GM12878 (cell line): ENCODE data around the gene PHACTR1. TPM values are rescaled to one million over a fixed set of nuclear protein-coding genes. Genes with fewer than 3 reads are reported as not detected.

Source experiments
- ATAC-seq: fragments of 200-7000 bp; cut with Tn5 transposase; 3 replicates; pipeline ENCODE4 v1.9.1; 2020; ENCODE audit warnings: mild to moderate bottlenecking, moderate library complexity
- BruUV-seq: library from RNA; stranded (reverse); fragments of 400-500 nt; replicated peaks from 2 replicates; lab custom pipeline; 2021; lab: Mats Ljungman, UMichigan
- CTCF ChIA-PET: fragments of 300-600 bp; sonication (Branson Sonifier 250); formaldehyde crosslinking; extraction: SDS; loops from one replicate; lab custom pipeline; 2021; ENCODE audit warnings: inconsistent platforms; lab: Yijun Ruan, JAX
- POLR2A ChIA-PET: fragments of 350-600 bp; formaldehyde crosslinking; extraction: SDS; loops from one replicate; lab custom pipeline; 2021; ENCODE audit warnings: inconsistent platforms; lab: Charles Lee
- RAD21 ChIA-PET: fragments of 300-600 bp; sonication (Branson Sonifier 250); formaldehyde crosslinking; loops from one replicate; lab custom pipeline; 2023; ENCODE audit warnings: antibody characterized with exemption; ENCODE audit not compliant: unreplicated experiment; lab: Charles Lee
- SMC1A ChIA-PET: fragments of 300-600 bp; sonication (Branson Sonifier 250); formaldehyde crosslinking; loops from one replicate; lab custom pipeline; 2023; ENCODE audit not compliant: unreplicated experiment, uncharacterized antibody; lab: Charles Lee
- DNase-seq: peaks from one replicate; pipeline ENCODE4 v3.0.0-alpha.2; 2011; ENCODE audit warnings: low read depth, low spot score
- FAIRE-seq: peaks from 3 replicates; lab custom pipeline; 2011; peaks lifted over from hg19 to GRCh38; lab: Jason Lieb, UNC
- H2AFZ ChIP-seq: 2 replicates; pipeline ENCODE4 v1.6.0; 2011; ENCODE audit warnings: low read depth, low read length, control low read depth; ENCODE audit not compliant: control insufficient read depth
- H3K27ac ChIP-seq: 2 replicates; pipeline ENCODE4 v1.5.1; 2011; ENCODE audit warnings: control low read depth; ENCODE audit not compliant: control insufficient read depth, insufficient read depth
- H3K27me3 ChIP-seq, 2 experiments: replicated peaks in 1 of 2; 2 replicates each; pipeline versions ENCODE4 v1.6.0 to v1.6.1; 2011; ENCODE audit warnings: low read length in 1 of 2; ENCODE audit not compliant: control insufficient read depth in 2 of 2, insufficient read depth in 2 of 2
- H3K36me3 ChIP-seq, 2 experiments: 2 replicates each; pipeline ENCODE4 v1.5.1; 2011; ENCODE audit warnings: low read length in 1 of 2; ENCODE audit not compliant: control insufficient read depth in 2 of 2, insufficient read depth in 2 of 2
- H3K4me1 ChIP-seq: 2 replicates; pipeline ENCODE4 v1.6.1; 2011; ENCODE audit warnings: mild to moderate bottlenecking, low read length, moderate library complexity, mixed read lengths; ENCODE audit not compliant: control insufficient read depth, insufficient read depth
- H3K4me2 ChIP-seq: 2 replicates; pipeline ENCODE4 v1.6.0; 2011; ENCODE audit warnings: control low read depth; ENCODE audit not compliant: control insufficient read depth, insufficient read depth
- H3K4me3 ChIP-seq: fragments of 200-600 bp; sonication (generic); 2 replicates; pipeline ENCODE4 v1.5.1; 2016
- H3K79me2 ChIP-seq: 2 replicates; pipeline ENCODE4 v1.6.0; 2011; ENCODE audit warnings: low read length; ENCODE audit not compliant: control insufficient read depth, insufficient read depth
- H3K9ac ChIP-seq: 2 replicates; pipeline ENCODE4 v1.8.0; 2011; ENCODE audit warnings: low read length, control low read depth, mixed read lengths; ENCODE audit not compliant: control insufficient read depth, insufficient read depth
- H3K9me3 ChIP-seq: replicated peaks from 3 replicates; pipeline ENCODE4 v1.5.1; 2011; ENCODE audit warnings: mild to moderate bottlenecking, low read length; ENCODE audit not compliant: control insufficient read depth, insufficient read depth
- H4K20me1 ChIP-seq: 2 replicates; pipeline ENCODE4 v1.6.0; 2011; ENCODE audit not compliant: control insufficient read depth, insufficient read depth
- ASH2L ChIP-seq: fragments of 300-600, 200-600 bp; sonication (generic); IDR thresholded peaks from 2 replicates; pipeline ENCODE4 v1.6.1; 2017; ENCODE audit warnings: low read depth, mild to moderate bottlenecking, borderline replicate concordance
- BRCA1 ChIP-seq: IDR thresholded peaks from 2 replicates; pipeline ENCODE4 v1.6.1; 2011; ENCODE audit warnings: low read depth, low read length, improper control_type of control experiment
- FOS ChIP-seq: IDR thresholded peaks from 3 replicates; pipeline ENCODE4 v1.6.1; 2011; ENCODE audit warnings: borderline replicate concordance; ENCODE audit not compliant: insufficient read length; ENCODE audit errors: extremely low read depth
- HDAC6 ChIP-seq: fragments of 200-600 bp; sonication (generic); IDR thresholded peaks from one replicate; pipeline ENCODE4 v1.8.0; 2017; ENCODE audit warnings: antibody characterized with exemption; ENCODE audit not compliant: unreplicated experiment
- IKZF2 ChIP-seq, 2 experiments: fragments of 450-650 bp; IDR thresholded peaks; 2 replicates each; pipeline ENCODE4 v1.6.1; 2017; ENCODE audit warnings: mild to moderate bottlenecking in 2 of 2, moderate library complexity in 2 of 2
- LARP7 ChIP-seq: fragments of 450-650 bp; IDR thresholded peaks from 2 replicates; pipeline ENCODE4 v1.6.1; 2017; ENCODE audit warnings: mild to moderate bottlenecking
- NFXL1 ChIP-seq: fragments of 450-650 bp; IDR thresholded peaks from 2 replicates; pipeline ENCODE4 v1.6.1; 2017; ENCODE audit warnings: antibody characterized with exemption, mild to moderate bottlenecking, borderline replicate concordance
- POU2F2 ChIP-seq: IDR thresholded peaks from 3 replicates; pipeline ENCODE4 v1.6.1; 2011; ENCODE audit warnings: low read depth, mild to moderate bottlenecking, low read length, borderline replicate concordance
- RCOR1 ChIP-seq: conservative IDR thresholded peaks from 2 replicates; pipeline ENCODE4 v1.6.1; 2012; ENCODE audit warnings: low read depth, low read length, improper control_type of control experiment
- RELA ChIP-seq: fragments of 450-650 bp; IDR thresholded peaks from 2 replicates; pipeline ENCODE4 v1.8.0; 2014; ENCODE audit warnings: borderline replicate concordance; ENCODE audit not compliant: partially characterized antibody
- RUNX3 ChIP-seq: IDR thresholded peaks from 2 replicates; pipeline ENCODE4 v1.6.1; 2012; ENCODE audit warnings: low read length, inconsistent platforms
- SMAD5 ChIP-seq: IDR thresholded peaks from 2 replicates; pipeline ENCODE4 v1.6.1; 2016; ENCODE audit warnings: antibody characterized with exemption, low read depth
- YBX1 ChIP-seq: fragments of 450-650 bp; IDR thresholded peaks from 2 replicates; pipeline ENCODE4 v1.6.1; 2016; ENCODE audit warnings: antibody characterized with exemption
- ZNF207 ChIP-seq: fragments of 450-650 bp; IDR thresholded peaks from 2 replicates; pipeline ENCODE4 v1.6.1; 2014; ENCODE audit warnings: antibody characterized with exemption, mild to moderate bottlenecking, borderline replicate concordance
- ZNF274 ChIP-seq: IDR thresholded peaks from one replicate; pipeline ENCODE4 v1.8.0; 2011; ENCODE audit not compliant: insufficient read length, insufficient read depth
- ZNF592 ChIP-seq: fragments of 450-650 bp; IDR thresholded peaks from 2 replicates; pipeline ENCODE4 v1.6.1; 2017; ENCODE audit warnings: mild to moderate bottlenecking, moderate library complexity
- WGBS: methylation state at CpG from one replicate; pipeline ENCODE4 v1.1.6; 2016; ENCODE audit warnings: low lambda C conversion rate; ENCODE audit not compliant: insufficient replicate concordance, insufficient coverage; ENCODE audit errors: missing lambda C conversion rate; 5-methylcytosine and 5-hydroxymethylcytosine counted together
- in situ Hi-C: fragments of 300-500 bp; cut with MboI; formaldehyde crosslinking; loops from 9 replicates; pipeline ENCODE4 v1.14.3; 2018; ENCODE audit warnings: mixed read lengths
- intact Hi-C: fragments of 100-400 bp; cut with micrococcal nuclease; formaldehyde crosslinking; loops from one replicate; pipeline ENCODE4 v1.14.2; 2022; ENCODE audit not compliant: unreplicated experiment
- polyA plus RNA-seq, 11 experiments: library from polyadenylated mRNA; depleted of rRNA in 4 of 11; unstranded in 6 of 11; stranded (reverse) in 5 of 11; fragments of >200 nt; fragmentation: Nextera tagmentation in 4 of 11; fragmentation: Illumina TruSeq in 1 of 11; extraction: Ambion mirVana in 4 of 11; extraction: Trizol in 1 of 11; gene quantifications; 1 replicate in 1 of 11; 2 replicates in 10 of 11; pipeline versions ENCODE4 v1.2.1 to v1.2.3, GENCODE V29; 2011 to 2016; ENCODE audit warnings: inconsistent platforms in 2 of 11, missing spikeins in 2 of 11, low read depth in 1 of 11
- total RNA-seq, 4 experiments: library from RNA; depleted of rRNA in 3 of 4; stranded (reverse); fragments of >200 nt in 3 of 4; fragmentation: Illumina TruSeq in 1 of 4; extraction: Trizol in 1 of 4; gene quantifications; 2 replicates each; pipeline versions ENCODE4 v1.2.1 to v1.2.3, GENCODE V29; 2013 to 2021

PHACTR1 gene
- total and polyA plus RNA-seq, 10 of the 15 experiments (the other 5 are each of a cell fraction or from before 2014, with no cell fraction given) = 34.2 to 94.6 (median 62.3) TPM

GRCh38 chr6:13147782-13148181, 431.2 kb downstream of the PHACTR1 start:
- Histone ChIP-seq H3K9me3 (no peaks in the 10 kb centered on the region), H3K79me2 (no peaks in the 10 kb centered on the region), H3K9ac (no peak overlapping the region), H3K36me3 (no peaks in the 10 kb centered on the region), H4K20me1 (no peaks in the 10 kb centered on the region), H3K27ac (no peak overlapping the region), H3K27me3 (no peaks in the 10 kb centered on the region; a peak in 1 of 4 replicates), H2AFZ (no peak overlapping the region), H3K4me3 (no peak overlapping the region), H3K4me2 (no peak overlapping the region), H3K4me1 (no peaks in the 10 kb centered on the region)
- WGBS = 29% methylated on average over 2 of the region's 2 CpGs
- FAIRE-seq = no peak
- no TSS peak for BruUV-seq
- ATAC-seq = no peak
- RAD21 ChIA-PET = no interaction called here
- CTCF ChIA-PET = interaction anchor here (0.6 to 1.6 kb wide), 2 partner anchors 9 to 12 kb away, joined by 3 to 4 read pairs; no protein-coding TSS in a partner anchor
- in situ Hi-C loops = no loop called here
- TF ChIP-seq RCOR1 = no peak
- intact Hi-C loops = no loop called here
- SMC1A ChIA-PET = interaction anchor here (0.5 to 0.9 kb wide), 2 partner anchors 11 to 624 kb away, joined by 3 read pairs; no protein-coding TSS in a partner anchor
- POLR2A ChIA-PET = interaction anchor here (0.7 kb wide), 1 partner anchor 232 kb away, joined by 3 read pairs; no protein-coding TSS in a partner anchor
- no peak for DNase-seq

- ChIA-PET RAD21 (no interaction called here), CTCF (no interaction called here), SMC1A (no interaction called here), POLR2A (no interaction called here)
- in situ Hi-C loops = no loop called here
- ATAC-seq (no peak), FAIRE-seq (no peak), DNase-seq (no peak)
- H3K4me3 ChIP-seq = no peak overlapping the region; the same call in 1 of the 2 replicates
- no peak overlapping the region for H3K27ac ChIP-seq
- 18% methylated on average over 4 of the region's 4 CpGs for WGBS
- H2AFZ ChIP-seq = no peak overlapping the region
- H3K79me2 ChIP-seq = no peaks in the 10 kb centered on the region
- BruUV-seq = no TSS peak
- H3K9ac ChIP-seq = no peak overlapping the region
- no peak for TF ChIP-seq FOS
- TF ChIP-seq BRCA1 = no peak
- TF ChIP-seq YBX1 = no peak
- no peak for TF ChIP-seq ZNF592
- TF ChIP-seq SMAD5 = no peak
- no peak for TF ChIP-seq LARP7
- TF ChIP-seq NFXL1 = no peak
- no peak for TF ChIP-seq RUNX3
- no peak for TF ChIP-seq POU2F2
- TF ChIP-seq IKZF2 (IDR thresholded peaks at IDR 0.05) = no peak
- no peak for TF ChIP-seq ASH2L
- TF ChIP-seq ZNF207 = no peak
- TF ChIP-seq RELA = no peak
- no peak for TF ChIP-seq ZNF274
- no peak for TF ChIP-seq HDAC6
- H3K4me1 ChIP-seq = no peaks in the 10 kb centered on the region
- H3K4me2 ChIP-seq = no peak overlapping the region
- intact Hi-C loops = no loop called here
- H3K27me3 ChIP-seq = no peaks in the 10 kb centered on the region; a peak in 2 of 4 replicates
- H4K20me1 ChIP-seq = no peaks in the 10 kb centered on the region
- no peaks in the 10 kb centered on the region for H3K36me3 ChIP-seq
- no peaks in the 10 kb centered on the region for H3K9me3 ChIP-seq
Observed at GRCh38 chr6:13152764-13153163, 436.2 kb downstream of the PHACTR1 start.
